K562 (cell line): ENCODE data around the gene DAB1. TPM values are rescaled to one million over a fixed set of nuclear protein-coding genes. Genes with fewer than 3 reads are reported as not detected.

ENCODE experiments used
- BCL6 ChIP-seq: fragments of 250-450 bp; sonication (Bioruptor Pico); IDR thresholded peaks from 2 replicates; pipeline ENCODE4 v1.4.0; 2020
- DMBX1 ChIP-seq: fragments of 250-450 bp; sonication (Bioruptor Pico); IDR thresholded peaks from 2 replicates; pipeline ENCODE4 v1.8.0; 2022; ENCODE audit warnings: inconsistent platforms, mild to moderate bottlenecking, moderate library complexity, borderline replicate concordance
- ETS2 ChIP-seq: IDR thresholded peaks from 2 replicates; pipeline ENCODE4 v1.6.1; 2016; ENCODE audit warnings: borderline replicate concordance, missing genetic modification characterization, mild to moderate bottlenecking, moderate library complexity, missing compliant biosample characterization; ENCODE audit not compliant: poor library complexity, severe bottlenecking
- FOSL1 ChIP-seq: fragments of 200-800 bp; sonication (Bioruptor generic); conservative IDR thresholded peaks from 2 replicates; pipeline ENCODE4 v1.6.1; 2016; ENCODE audit warnings: missing genetic modification characterization, missing compliant biosample characterization
- GATAD2B ChIP-seq: fragments of 450-650 bp; IDR thresholded peaks from 2 replicates; pipeline ENCODE4 v1.6.1; 2017; ENCODE audit warnings: mild to moderate bottlenecking, borderline replicate concordance
- HLTF ChIP-seq: fragments of 450-650 bp; IDR thresholded peaks from 2 replicates; pipeline ENCODE4 v1.6.1; 2016
- HMGN3 ChIP-seq: IDR thresholded peaks from 2 replicates; pipeline ENCODE4 v1.6.1; 2011; ENCODE audit warnings: borderline replicate concordance, low read depth, mild to moderate bottlenecking, mixed read lengths, low read length; ENCODE audit not compliant: insufficient read length; ENCODE audit errors: extremely low read depth
- HNRNPL ChIP-seq: fragments of 200-400 bp; formaldehyde crosslinking; IDR thresholded peaks from 2 replicates; pipeline ENCODE4 v1.6.1; 2017; ENCODE audit warnings: low read depth, mild to moderate bottlenecking, low read length
- KLF1 ChIP-seq: fragments of 450-650 bp; IDR thresholded peaks from 2 replicates; pipeline ENCODE4 v1.6.1; 2016; ENCODE audit warnings: missing genetic modification characterization, missing compliant biosample characterization
- MTA2 ChIP-seq: fragments of 450-650 bp; IDR thresholded peaks from 2 replicates; pipeline ENCODE4 v1.6.1; 2016; ENCODE audit warnings: low read depth
- PCBP1 ChIP-seq: fragments of 200-400 bp; formaldehyde crosslinking; IDR thresholded peaks from 2 replicates; pipeline ENCODE4 v1.6.1; 2018; ENCODE audit warnings: mild to moderate bottlenecking, low read depth, low read length; ENCODE audit not compliant: poor library complexity, severe bottlenecking
- PHB ChIP-seq: fragments of 250-450 bp; sonication (Bioruptor Pico); IDR thresholded peaks from 2 replicates; pipeline ENCODE4 v1.5.0; 2021
- RNF2 ChIP-seq: sonication (generic); IDR thresholded peaks from 2 replicates; pipeline ENCODE4 v1.6.1; 2016
- SMAD2 ChIP-seq: fragments of 150-350 bp; IDR thresholded peaks from 2 replicates; pipeline ENCODE4 v1.6.1; 2014; ENCODE audit warnings: low read depth, mild to moderate bottlenecking, low read length
- SMAD3 ChIP-seq: fragments of 450-650 bp; formaldehyde crosslinking; conservative IDR thresholded peaks from 2 replicates; pipeline ENCODE4 v1.4.0; 2020; ENCODE audit warnings: mild to moderate bottlenecking
- SMARCA4 ChIP-seq: fragments of 450-650 bp; IDR thresholded peaks from 2 replicates; pipeline ENCODE4 v1.6.1; 2016
- SP2 ChIP-seq: IDR thresholded peaks from 2 replicates; pipeline ENCODE4 v1.6.1; 2011; ENCODE audit warnings: mild to moderate bottlenecking, low read depth, low read length, moderate library complexity; ENCODE audit not compliant: poor library complexity, severe bottlenecking; ENCODE audit errors: extremely low read depth
- SRSF1 ChIP-seq: fragments of 200-400 bp; formaldehyde crosslinking; IDR thresholded peaks from 2 replicates; pipeline ENCODE4 v1.6.1; 2017; ENCODE audit warnings: mild to moderate bottlenecking, low read depth, low read length, moderate library complexity
- ZKSCAN3 ChIP-seq: fragments of 250-450 bp; sonication (Bioruptor Pico); IDR thresholded peaks from 2 replicates; pipeline ENCODE4 v1.4.0; 2020
- ZNF143 ChIP-seq: sonication (generic); formaldehyde crosslinking; IDR thresholded peaks from 2 replicates; pipeline ENCODE4 v1.9.0; 2022; ENCODE audit warnings: mild to moderate bottlenecking, missing genetic modification reagents
- ZNF584 ChIP-seq: fragments of 200-800 bp; sonication (Bioruptor generic); IDR thresholded peaks from 2 replicates; pipeline ENCODE4 v1.6.1; 2016; ENCODE audit warnings: low read depth, mild to moderate bottlenecking, missing genetic modification characterization, missing compliant biosample characterization
- ZNF696 ChIP-seq: fragments of 250-450 bp; sonication (Bioruptor Pico); conservative IDR thresholded peaks from 2 replicates; pipeline ENCODE4 v1.4.0; 2020; ENCODE audit warnings: mild to moderate bottlenecking, moderate library complexity
- polyA plus RNA-seq, 8 experiments: library from polyadenylated mRNA; depleted of rRNA in 4 of 8; stranded (reverse) in 5 of 8; unstranded in 3 of 8; fragments of >200 nt; fragmentation: Nextera tagmentation in 2 of 8; fragmentation: Illumina TruSeq in 1 of 8; extraction: Ambion mirVana in 2 of 8; extraction: Trizol in 1 of 8; gene quantifications; 2 replicates each; pipeline versions ENCODE4 v1.2.1 to v1.2.3, GENCODE V29; 2011 to 2014; ENCODE audit warnings: inconsistent platforms in 1 of 8, missing spikeins in 1 of 8
- total RNA-seq, 7 experiments: library from RNA; depleted of rRNA in 6 of 7; stranded (reverse); fragments of >200 nt in 6 of 7; fragmentation: Illumina TruSeq in 2 of 7; extraction: Trizol in 2 of 7; gene quantifications; 2 replicates each; pipeline versions ENCODE4 v1.2.1 to v1.2.3, GENCODE V29; 2011 to 2021; ENCODE audit warnings: low replicate concordance in 1 of 7
- TF ChIP-seq, protein P1 (sequence below): fragments of 450-650 bp; formaldehyde crosslinking; IDR thresholded peaks from 2 replicates; pipeline ENCODE4 v1.4.0; 2022; ENCODE audit warnings: mild to moderate bottlenecking, moderate library complexity
- TF ChIP-seq, protein P2 (sequence below): sonication (generic); formaldehyde crosslinking; IDR thresholded peaks from 2 replicates; pipeline ENCODE4 v1.8.0; 2023; ENCODE audit warnings: missing genetic modification reagents, mild to moderate bottlenecking, borderline replicate concordance

The DAB1 gene
- total and polyA plus RNA-seq, 9 of the 15 experiments (the other 6 are each of a cell fraction or from before 2014, with no cell fraction given) = not detected

DNA sequence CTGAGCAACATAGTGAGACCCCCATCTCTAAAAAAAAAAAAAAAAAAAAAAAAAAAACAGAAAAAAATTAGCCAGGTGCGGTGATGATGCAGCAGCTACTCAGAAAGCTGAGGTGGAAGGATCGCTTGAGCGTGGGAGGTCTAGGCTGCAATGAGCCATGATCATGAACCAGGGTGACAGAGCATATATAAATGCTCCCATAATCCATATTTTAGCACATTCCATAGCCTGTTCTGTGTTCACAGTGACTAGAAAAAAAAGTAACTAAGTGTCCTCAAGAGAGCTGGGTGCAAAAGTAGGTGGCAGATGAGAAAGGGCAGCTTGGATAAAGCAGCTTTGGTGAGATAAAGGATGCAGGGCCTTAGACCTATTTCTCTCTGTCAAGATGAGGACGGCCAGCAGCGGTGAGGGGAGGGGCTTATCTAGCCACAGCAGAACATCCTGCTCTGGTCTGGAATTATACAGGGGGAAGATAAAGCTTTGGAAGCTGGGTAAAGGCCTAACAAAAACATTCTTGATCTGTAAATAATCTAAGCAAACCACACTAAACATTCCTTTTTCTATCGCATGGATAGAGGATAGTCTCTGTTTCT is 205.3 kb downstream of the DAB1 start (continued):
- TF ChIP-seq HNRNPL (no peak), BCL6 (no peak), SMARCA4 (peak; percentile 97), MTA2 (peak; percentile 96), ZNF584 (CRISPR knock-in tag) (0 out of 2 replicates have a peak, but pooled peaks have one; percentile 37), PCBP1 (no peak), ZNF143 (no peak), HMGN3 (peak; percentile 96), SMAD2 (no peak), ETS2 (tag) (no peak), DMBX1 (CRISPR knock-in tag) (peak; percentile 88), HLTF (no peak), KLF1 (tag) (no peak), GATAD2B (peak; percentile 60; the same call in 1 of the 2 replicates), ZNF696 (CRISPR knock-in tag) (no peak), FOSL1 (tag) (peak; percentile 67), ZKSCAN3 (no peak), SP2 (no peak), SRSF1 (no peak), RNF2 (peak; percentile 62; the same call in 1 of the 2 replicates), PHB (CRISPR knock-in tag) (no peak), SMAD3 (CRISPR knock-in tag) (0 out of 2 replicates have a peak, but pooled peaks have one; percentile 40)
- TF ChIP-seq, protein P1, sequence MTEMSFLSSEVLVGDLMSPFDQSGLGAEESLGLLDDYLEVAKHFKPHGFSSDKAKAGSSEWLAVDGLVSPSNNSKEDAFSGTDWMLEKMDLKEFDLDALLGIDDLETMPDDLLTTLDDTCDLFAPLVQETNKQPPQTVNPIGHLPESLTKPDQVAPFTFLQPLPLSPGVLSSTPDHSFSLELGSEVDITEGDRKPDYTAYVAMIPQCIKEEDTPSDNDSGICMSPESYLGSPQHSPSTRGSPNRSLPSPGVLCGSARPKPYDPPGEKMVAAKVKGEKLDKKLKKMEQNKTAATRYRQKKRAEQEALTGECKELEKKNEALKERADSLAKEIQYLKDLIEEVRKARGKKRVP = 0 out of 2 replicates have a peak, but pooled peaks have one; percentile 41
- TF ChIP-seq, protein P2, sequence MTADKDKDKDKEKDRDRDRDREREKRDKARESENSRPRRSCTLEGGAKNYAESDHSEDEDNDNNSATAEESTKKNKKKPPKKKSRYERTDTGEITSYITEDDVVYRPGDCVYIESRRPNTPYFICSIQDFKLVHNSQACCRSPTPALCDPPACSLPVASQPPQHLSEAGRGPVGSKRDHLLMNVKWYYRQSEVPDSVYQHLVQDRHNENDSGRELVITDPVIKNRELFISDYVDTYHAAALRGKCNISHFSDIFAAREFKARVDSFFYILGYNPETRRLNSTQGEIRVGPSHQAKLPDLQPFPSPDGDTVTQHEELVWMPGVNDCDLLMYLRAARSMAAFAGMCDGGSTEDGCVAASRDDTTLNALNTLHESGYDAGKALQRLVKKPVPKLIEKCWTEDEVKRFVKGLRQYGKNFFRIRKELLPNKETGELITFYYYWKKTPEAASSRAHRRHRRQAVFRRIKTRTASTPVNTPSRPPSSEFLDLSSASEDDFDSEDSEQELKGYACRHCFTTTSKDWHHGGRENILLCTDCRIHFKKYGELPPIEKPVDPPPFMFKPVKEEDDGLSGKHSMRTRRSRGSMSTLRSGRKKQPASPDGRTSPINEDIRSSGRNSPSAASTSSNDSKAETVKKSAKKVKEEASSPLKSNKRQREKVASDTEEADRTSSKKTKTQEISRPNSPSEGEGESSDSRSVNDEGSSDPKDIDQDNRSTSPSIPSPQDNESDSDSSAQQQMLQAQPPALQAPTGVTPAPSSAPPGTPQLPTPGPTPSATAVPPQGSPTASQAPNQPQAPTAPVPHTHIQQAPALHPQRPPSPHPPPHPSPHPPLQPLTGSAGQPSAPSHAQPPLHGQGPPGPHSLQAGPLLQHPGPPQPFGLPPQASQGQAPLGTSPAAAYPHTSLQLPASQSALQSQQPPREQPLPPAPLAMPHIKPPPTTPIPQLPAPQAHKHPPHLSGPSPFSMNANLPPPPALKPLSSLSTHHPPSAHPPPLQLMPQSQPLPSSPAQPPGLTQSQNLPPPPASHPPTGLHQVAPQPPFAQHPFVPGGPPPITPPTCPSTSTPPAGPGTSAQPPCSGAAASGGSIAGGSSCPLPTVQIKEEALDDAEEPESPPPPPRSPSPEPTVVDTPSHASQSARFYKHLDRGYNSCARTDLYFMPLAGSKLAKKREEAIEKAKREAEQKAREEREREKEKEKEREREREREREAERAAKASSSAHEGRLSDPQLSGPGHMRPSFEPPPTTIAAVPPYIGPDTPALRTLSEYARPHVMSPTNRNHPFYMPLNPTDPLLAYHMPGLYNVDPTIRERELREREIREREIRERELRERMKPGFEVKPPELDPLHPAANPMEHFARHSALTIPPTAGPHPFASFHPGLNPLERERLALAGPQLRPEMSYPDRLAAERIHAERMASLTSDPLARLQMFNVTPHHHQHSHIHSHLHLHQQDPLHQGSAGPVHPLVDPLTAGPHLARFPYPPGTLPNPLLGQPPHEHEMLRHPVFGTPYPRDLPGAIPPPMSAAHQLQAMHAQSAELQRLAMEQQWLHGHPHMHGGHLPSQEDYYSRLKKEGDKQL = no peak
